Measurements from ENCODE around the gene ABHD5.

ABHD5 gene

DNA sequence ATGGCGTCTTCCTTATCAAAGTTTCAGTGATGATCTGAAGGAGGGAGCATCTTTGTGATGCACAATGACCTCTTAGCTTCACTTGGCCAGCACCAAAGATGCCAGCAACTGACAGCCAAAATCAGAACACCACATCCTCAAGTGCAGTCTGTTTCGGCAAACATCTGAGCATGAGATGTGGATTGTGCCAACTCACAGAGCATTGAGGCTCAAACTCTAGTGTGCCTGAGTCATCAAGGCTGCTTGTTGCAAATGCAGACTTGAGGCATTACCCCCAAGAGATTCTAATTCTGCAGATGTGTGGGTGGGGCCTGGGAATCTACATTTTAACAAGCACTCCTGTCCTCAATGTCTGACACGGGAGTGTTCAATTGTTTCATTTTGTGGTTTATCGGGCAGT lies 35.8 kb downstream of the ABHD5 start:
- no peak for DNase-seq

DNA sequence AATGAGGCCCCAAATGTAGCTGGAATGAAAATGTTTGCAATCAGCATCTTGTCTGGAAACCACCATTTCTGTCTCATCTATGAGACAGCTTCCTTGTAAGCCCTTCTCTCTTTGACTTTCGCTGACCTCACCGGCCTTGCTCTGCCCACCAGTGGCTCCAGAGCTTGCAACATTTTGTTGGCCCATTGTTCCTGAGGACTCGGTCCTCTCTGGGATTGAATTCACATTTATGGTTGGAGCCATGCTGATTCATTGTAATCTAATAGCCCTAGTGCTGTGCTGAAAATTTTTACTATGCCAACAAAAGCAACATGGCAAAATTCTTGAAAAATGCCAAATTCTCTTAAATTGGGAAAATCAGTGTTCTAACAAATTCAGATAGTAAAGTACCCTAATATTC lies 37.2 kb downstream of the ABHD5 start:
- DNase-seq = no peak

DNA sequence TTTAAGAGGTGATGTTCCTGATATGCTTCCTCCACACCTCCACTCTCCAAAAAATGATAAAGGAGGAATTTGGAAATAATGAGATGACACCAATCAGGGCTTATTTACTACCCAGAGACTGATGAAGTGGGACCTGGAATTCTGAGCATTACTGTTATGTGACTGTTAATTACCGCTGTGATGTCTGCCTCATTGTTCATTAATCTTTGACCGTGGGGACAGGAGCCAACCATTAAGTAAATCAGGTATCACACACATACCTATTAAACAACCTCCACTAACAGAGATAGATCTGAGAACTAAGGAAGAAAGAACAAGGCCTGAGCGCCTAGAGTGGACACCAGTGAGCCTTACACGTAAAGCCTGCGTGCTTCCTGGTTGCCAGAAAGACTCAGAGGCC lies 37.7 kb downstream of the ABHD5 start:
- DNase-seq = no peak

DNA sequence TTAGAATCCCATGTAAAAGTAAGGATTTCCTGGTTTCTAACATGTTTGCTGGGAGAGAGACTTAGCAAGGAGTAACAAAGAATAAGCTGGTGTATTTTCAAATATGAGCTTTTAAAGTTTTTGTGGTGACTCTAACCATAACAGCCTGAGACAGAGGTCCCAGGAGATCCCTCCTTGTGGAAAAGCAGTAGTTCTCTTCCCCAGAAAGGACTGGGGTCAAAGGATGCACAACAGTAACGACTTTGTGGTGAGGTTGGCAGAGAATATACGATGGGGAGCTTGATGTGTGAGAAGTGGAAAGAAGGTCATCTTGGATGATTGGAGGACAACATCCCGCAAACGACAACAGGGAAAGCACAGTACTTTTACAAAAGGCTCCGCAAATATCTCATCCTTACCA lies 38.2 kb downstream of the ABHD5 start:
- no peak for DNase-seq

DNA sequence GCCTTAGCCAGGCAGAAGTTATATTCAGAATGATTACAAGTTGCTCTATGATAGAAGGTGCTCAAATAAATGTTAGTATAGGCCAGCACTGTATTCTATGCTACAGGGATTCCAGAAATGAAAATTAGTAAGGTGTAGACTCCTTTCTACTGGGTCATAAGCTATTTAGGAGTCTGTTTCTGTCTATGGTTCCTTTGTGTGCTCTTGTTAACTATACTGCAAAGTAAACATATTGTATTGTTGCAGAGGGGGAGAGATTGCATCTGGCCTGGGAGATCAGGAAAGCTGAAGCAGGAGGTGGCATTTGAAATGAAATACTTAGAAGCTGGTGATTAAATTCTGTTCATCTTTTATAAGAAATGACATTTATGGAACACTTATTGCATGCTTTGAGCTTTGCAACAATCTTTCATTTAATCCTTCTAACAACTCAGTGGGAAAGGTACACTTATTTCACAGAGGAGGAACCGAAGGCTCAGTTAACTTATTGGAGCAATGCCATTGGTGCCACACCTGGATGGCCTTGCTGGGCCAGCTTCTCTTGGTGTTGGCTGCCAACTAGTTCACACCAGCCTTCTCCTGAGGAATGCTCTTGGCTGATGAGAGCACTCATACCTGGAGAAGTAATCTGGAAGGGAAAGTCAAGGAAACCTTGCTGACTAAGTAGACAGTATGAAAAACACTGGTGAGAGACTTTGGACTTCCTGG lies 39.1 kb downstream of the ABHD5 start:
- no peak for DNase-seq

DNA sequence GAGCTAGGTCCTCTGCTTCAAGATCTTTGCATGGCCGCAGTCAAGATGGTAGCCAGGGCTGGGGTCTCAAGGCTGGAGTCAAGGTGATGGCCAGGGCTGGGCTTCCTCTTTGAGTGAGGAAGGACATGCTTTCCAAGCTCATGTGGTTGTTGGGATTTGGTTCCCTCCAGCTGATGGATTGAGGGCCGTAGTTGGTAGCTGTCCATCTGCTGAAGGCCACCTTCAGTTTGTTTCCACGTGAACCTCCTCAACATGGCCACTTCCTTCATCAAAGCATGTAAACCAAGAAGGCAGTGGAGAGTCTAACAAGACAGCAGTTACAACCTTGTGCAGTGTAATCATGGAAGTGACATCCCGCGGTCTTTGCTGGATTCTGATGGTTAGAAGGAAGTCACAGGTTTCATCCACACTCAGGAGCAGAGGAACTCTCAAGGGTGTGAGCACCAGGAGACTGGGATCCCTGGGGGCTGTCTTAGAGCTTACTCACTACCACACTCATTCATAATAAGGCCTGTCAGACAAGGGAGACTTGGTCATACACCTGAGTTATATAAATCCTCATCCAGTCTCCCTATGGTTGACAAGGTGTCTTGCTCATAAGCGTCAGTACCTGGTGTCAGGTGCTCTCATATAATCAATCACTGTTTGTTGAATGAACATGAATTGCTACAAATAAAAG lies 42.1 kb downstream of the ABHD5 start:
- no peak for DNase-seq

DNA sequence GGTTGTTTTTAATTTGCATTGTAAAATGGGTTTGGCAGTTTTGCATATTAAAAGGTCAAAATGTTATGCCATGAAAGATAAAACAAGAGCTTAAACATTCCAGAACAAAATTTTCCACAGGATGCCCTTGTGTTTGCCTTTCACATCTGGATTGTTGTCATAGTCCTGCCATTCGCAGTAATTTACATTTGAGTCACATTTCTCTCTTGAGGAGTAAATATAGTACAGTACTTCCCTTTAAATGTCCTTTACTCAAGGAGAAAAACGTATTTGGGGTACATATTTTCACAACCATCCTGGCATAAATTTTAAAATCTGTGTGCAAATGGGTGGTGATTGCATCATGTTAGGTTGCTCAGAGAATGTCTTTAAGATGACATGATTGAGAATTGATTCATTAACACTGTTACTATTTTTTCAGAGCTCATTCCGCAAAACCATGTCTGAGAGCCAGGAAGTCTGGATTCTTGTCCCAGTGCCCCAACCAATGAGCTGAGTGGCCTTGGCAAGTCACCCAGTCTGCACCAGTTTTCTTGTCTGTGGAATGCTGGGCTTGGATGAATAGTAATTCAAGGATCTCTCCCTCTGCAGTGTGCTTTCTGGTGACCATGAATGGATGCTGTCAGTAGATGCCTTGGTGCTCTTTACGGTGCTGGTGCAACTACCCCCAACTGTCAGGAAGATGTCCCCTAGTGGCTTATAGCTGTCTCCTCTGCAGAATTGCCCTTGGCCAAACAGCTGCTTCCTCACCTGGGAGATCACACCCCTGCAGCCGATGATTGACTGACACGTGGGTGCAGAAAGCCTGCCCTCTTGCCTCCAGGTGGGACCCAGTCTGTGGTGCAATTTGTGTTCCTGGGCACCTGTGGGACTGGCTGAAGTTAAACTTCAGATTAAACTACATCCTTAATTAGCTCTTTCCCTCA lies 43.0 kb downstream of the ABHD5 start:
- DNase-seq = no peak

DNA sequence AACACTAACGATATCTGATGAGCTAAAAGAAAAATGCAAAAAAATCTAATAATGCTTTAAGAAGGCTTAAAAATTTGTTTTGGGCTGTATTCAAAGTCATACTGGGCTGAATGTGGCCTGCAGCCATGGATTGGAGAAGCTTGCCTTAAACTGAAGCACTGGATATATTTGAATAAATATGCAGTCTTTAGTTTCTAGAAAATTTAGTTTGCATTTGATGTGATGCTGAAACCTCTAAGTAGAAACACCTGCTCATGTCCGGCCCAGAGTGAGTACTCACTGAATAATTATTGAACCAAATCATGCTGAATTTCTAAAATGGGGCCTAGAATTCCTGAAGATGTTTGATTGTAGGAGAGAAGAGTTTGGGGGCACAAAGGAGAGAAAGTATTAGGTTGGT lies 43.9 kb downstream of the ABHD5 start:
- DNase-seq = no peak

DNA sequence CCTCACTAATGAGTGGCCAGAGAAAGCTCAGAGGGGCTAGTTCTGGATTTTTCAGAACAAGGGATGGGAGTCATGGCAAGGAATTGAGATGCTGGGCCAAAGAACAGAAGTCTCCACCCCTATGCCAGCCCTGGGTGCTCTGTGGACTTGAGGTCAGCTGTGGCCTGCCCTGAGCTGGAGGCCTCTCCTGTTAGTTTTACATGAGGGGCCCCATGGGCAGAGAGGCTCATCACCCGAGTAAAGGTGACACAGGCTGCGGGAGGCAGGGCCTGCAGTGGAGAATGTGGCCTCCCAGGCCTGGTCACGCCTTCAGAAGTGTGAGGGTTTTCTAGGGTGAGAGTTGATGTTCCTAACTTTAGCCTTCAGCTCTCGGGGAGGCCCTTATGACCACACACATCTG lies 44.9 kb downstream of the ABHD5 start:
- no peak for DNase-seq

DNA sequence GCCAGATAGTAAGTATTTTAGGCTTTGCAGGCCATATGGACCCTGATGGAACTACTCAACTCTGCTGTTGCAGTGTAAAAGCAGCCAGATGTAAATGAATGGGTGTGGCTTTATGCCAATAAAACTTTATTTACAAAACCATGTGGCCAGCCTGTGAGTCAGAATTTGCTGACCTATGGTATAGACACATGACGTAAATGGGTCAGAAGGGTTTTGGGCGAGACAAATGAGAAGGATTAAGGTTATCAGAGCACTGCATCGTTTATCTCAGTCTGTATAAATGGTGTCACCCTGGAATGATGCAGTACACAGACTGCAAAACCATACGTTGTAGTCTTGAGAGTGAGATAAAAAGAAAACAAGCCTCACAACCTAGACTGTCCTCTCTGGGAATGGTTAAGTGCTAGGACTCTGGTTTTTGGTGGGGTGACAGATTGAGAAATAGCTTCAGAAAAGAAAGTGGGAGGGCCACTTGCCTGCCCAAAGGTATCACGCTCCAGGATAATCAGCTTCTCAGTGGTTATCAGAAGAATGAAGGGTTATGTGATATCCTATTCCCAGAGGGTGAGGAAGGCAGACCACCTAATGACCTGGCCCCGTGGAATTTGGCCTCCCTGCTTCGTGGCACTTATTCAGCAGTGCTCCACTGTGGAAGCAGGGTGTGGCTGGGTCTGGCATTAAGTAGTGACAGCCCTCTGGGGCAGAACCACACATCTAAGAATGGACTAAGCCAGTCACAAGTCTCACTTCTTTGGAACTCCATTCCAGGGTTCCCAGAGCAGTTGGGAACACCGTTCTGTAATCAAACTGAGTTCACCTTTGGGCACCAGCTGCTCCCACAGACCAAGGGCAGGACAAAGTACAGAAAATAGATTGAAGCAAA lies 46.1 kb downstream of the ABHD5 start:
- no peak for DNase-seq

DNA sequence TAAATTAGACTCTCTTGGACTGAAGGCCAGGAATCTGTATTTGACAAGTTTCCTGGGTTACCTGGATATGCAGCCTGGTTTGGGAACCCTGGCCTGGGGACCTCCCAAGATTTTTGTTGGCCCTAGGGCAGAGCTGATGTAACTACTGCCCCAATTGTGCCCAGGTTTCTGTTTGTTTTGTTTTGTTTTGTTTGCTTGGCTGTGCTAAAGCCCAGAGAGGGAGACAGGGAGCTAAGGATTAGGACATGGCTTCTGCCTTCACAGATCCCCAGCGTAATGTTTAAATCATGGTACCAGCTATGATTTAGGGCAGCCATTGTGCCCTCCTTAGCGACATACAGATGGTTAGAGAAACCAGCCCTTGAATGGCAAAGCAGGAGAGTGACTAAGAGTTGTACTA lies 47.6 kb downstream of the ABHD5 start:
- no peak for DNase-seq

DNA sequence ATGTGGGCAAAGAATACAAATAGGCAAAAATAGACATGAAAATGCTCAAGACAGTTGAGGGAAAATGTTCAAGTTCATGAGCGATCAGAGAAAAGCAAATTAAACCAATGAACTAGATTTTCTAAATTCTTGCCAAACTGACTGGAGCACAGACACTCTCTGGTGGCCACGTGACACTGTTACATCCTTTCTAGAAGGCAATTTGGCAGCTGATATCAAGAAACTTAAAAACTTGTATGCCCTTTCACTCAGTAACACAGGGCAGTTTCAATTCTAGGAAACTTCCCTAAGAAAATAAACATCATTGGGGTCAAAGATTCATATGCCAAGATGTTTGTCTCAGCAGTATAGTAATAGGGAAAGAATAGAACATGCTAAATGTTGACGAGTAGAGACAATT lies 52.2 kb downstream of the ABHD5 start:
- DNase-seq = no peak

DNA sequence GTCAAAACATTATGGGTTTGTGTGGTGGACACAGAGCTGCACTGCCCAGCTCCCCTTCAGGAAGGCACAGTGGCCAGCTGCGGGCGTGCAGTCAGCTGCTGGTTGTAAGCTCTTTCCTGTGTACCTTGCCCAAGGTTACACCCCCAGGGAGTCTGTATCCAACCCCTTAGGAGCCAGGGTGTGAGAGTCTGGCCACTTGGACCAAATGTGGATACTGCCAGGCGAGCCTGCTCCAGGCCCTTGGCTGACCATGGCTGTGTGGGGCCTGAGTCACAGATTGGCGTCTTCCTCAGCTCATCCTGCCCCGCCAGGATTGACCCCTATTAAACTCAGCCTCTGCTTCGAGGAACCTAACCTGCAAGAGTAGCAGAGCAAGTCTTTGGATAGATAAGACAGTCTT lies 56.9 kb downstream of the ABHD5 start:
- no peak for DNase-seq

DNA sequence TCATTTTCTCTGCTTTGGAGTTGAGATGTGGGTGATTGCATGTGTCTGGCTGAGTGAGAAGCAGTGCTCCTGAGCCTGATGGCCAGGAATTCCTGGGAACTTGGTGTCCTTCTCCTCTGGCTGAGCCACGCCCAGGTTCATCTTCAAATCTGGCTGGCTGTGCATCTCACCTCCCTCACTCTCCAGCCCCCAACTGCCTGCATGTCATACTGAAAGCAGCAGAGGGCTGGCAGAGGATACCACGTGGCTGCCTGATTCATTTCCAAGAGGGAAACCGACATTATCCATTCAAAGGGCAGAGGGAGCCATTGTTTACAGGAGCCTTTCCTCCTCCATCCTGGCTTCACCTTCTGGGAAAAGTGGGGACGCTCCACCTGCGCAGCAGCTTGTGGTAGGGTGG lies 57.4 kb downstream of the ABHD5 start:
- no peak for DNase-seq

DNA sequence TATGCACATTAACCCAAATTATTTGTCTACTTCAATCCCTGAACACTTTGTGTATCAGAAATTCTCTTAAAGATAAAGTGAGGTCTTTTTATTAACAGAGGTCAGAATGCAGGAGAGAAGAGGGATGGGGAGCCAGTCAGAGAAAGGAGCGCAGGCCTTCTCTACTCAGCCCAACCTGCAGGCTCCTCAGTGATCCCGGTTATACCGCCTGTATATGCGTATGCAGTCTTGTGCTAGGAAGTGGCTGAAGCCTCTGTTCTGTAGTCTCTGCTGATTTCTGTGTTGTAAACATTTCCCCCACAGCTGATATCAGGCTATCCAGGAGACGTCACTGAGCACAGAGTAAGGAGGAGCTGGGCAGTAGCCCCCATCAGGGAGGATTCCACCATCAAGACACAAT lies 57.9 kb downstream of the ABHD5 start:
- no peak for DNase-seq

DNA sequence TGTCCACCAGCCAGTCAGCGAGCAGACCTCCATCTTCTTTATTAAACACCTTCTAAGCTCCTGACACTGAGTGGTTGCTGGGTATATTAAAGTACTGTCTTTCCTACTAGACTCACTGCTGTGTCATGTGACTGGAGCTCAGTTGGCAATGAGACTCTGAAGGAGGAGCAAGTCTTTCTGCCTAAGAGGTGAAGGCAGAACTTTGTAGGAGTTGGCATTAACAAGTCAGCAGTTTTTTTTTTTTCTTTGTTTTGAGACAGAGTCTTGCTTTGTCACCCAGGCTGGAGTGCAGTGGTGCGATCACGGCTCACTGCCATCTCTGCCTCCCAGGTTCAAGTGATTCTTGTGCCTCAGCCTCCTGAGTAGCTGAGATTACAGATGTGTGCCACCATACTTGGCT lies 62.2 kb downstream of the ABHD5 start:
- DNase-seq = no peak

DNA sequence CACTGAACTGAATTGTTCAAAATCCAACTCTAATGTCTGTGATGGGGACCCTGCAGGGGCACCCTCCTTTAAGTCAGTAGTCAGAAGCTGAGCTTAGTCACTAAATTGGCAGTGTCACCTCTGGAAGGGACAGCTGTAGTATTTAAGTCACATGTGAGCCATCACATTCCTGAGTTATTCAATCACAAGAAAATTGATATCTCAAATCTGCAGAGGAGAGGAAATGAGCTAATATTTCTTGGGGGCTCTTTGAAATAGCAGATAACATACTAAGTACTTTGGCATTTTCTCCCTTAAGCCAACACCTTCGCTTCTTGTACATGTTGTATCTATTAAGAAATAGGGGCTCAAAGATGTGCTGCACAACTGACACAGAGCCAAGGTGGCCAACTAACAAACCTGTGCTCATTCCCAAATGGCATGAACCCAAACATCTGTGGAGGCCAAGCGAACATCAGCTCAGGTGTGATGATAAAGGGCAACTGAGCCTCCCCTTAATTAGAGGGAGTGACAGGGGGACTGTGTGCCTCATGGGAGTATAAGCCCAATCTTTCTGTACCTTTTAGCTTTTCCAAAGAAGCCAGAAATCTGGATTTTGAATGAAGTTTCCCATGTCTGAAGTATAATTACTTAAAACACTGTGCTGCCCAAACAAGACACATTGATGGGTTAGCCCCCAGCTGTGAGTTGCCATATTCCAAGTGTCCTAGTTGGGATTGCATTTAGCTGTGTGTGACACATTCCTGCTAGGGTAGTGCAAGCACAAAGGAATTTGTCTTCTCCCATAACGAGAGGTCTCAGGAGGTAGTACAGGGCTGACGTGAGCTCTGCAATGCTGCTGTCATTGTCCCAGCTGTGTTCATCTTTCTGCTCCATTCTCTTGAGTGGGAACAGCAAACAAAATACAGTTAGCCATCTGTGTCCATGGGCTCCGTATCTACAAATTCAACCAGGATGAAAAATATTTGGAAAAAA lies 63.3 kb downstream of the ABHD5 start:
- DNase-seq = no peak

DNA sequence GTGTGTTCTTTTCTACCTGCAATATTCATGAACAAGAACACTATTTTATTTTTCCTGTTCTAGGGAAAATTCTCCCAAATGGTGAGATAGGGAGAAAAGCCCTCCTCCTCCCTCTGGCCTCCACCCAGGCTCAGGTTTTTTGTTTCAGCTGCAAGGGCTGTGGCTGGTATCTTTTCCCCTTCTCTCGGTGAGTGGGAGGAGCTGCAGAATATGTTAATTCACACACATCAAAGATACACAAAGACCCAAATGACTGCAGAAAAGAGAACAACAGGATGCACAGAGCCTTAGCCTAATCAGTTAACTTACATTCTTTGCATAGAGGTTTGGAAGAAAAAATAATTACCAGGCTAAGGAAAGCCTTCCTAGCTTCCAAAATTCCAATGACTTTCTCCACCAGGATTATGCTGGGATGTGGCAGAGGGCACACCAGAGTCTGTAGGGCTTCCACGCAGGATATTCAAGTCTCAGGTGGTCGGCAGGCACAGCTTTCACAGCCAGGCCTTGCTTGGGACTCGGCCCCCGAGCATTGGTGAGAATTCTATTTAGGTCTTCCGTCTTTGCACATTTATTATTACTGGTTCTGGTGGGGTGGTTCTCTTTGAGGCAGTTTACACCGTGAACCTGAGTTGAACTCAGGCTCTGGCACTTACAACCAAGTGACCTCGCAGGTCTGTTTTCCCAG lies 64.9 kb downstream of the ABHD5 start:
- no peak for DNase-seq

DNA sequence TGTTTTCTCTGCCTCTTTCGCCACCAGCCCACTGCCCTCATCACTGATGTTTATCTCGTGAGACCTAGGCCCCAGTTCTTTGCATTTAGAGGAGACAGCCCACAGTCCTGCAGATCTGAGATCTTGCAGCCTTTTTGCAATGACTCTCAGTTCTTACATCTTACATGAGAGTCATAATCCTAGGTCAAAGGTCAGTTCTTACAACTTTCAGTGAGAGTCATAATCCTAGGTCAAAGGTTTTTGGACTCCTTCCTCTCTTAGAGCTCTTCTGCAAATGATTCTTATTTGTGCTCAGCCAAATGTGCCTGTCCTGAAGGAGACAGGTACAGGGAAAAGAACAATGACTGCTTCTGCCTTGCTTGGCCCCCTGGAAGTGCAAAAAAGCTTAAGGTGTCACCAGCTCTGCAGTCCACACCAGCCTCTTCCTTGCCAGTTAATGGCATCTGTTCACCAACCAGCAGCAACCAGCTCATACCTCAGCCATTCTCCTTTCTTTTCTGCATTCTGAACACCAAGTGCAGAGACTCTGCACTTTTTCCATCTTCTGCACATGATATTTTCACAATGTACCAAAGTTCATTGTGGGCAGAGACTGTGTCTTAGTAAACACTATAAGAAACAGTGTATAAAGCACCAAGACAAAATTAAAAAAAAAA lies 67.1 kb downstream of the ABHD5 start:
- DNase-seq = no peak

DNA sequence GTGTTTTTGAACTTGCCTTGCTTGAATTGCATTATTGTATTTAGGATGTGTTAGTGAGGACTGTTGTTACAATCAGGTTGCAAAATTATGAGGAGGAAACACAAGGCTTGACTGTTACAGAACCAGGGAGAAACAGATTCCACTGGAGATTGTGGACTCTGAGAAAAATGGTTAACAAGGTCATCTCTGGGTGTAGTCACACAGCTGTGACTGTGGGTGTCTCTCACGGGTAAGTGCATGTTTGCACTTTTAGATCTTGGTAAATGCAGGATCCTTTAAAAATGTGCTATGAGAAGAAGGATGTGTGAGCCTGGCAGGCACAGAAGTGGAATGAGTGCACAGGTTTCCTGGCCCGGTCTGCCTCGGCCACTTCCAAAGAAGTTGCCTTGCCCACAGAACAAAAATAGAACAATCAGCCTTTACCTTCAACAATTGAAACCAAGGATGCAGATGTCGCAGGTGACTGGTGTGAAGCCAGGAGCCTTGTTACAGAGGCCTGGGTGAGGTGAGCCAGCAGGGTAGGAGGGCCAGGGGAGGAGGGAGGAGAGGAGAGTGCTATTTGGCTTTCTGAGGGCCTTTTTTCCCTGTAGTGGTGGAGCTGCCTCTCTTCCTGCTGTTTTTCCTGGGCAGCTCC lies 68.0 kb downstream of the ABHD5 start:
- no peak for DNase-seq
